Measurements from ENCODE around the gene STOML1.
A peak's percentile ranks its signal among the peaks of the same experiment; 100 is the strongest.
"Not testable (repeated sequence)": the region's sequence is repeated elsewhere in the genome, so short reads cannot be mapped to it uniquely, and the experiment has no call there.

STOML1 gene

DNA sequence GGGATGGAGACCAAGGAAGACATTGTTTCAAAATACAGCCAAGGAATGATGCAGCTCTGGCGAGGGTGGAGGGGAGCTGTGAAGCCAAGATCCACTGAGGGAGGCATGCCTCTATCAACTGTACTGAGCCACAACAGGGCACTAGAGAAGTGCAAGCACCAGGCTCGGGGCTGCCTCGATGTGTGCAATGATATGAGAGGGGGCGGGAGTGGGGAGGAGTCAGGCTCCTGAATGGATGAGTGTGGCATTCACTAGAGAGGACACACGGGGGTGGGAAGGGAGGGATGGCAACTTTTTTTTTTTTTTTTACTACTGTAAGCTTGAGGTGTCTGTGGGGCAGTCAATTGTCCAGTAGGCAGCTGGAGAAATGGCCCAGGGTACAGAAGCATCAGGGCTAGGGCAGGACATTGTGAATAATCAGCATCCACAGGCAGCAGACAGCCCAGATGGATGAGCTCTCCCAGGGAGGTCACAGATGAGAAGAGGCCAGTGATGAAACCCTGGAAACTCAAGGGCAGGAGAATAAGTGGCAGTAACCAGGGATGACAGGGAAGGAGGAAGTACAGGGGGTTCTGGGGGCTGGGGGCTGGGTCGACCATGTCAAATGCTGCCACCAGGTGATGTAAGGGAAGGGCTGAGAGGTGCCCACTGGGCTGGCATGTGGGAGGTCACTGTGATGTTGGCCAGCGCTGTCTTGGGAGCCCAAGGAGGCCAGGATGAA lies 5.9 kb downstream of the STOML1 start:
- no peak for DNase-seq

DNA sequence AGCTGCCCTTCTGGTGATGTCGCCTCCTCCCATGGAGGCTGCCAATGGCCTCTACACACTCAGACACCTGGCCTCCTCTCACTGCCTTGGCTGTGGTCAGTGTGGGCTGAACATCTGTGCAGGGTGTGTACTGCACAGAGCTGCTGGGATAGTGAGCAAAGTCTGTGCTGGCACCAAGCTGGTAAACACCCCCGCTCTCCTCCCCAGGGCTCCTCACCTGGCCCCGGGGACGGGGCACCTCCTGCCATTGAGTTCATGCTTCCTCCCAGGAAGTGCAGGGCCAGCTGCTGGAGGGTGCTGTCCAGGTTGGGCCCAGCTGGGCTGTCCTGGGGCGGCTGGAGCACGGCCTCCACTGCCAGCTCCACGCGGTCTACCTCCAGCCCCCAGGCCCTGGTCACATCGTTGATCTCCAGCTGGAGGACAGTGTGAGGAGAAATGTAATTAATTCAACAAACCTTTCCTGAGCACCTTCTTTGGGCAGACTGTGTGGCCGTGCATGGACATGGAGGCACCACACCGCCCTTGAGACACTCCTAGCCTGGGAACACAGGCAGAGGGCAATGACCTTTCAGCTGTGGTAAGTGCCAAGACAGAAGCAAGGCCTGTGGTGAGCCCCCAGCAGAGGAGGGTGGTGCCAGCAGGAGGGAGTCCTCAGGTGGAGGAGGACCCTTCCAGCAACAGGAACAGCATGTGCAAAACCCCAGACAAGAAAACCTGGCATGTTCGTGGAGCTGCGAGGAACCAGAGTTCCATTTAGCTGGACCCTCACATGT lies 6.8 kb downstream of the STOML1 start:
- no peak for DNase-seq

DNA sequence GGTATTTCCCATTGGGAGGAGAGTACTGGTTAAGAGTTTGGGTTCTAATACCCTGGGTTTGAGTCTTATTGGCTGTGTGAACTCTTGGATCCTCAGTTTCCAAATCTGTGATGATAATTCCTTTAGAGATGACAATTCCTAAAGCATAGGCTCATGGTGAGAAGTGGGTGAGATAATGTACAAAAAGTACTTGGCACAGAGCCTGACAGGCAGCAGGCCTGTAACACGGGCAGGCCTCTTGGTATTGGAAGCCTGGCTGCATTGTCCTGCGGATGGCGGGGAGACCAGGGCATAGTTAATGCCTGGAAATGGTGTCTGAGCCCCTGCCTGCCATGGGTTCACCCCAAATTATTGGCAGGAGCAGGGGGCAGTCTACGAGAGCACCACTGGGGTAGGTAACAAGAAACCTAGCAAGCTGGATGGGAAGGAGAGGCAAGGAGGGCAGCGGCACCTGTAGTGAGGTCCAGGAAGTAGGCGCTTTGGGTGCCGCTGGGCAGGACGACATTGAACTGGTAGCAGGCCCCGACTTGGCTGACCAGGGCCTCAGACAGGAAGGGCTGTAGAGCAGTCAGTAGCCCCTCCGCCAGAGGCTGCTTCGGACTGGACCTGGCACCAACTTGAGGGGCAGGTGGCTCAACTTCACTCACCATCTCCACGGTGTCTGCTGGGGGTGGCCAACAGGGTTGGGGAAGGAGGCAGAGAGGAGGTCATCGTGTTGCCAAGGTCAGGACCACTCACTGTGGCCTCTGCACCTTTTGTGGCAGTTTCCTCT lies 7.7 kb downstream of the STOML1 start:
- DNase-seq: no peak

DNA sequence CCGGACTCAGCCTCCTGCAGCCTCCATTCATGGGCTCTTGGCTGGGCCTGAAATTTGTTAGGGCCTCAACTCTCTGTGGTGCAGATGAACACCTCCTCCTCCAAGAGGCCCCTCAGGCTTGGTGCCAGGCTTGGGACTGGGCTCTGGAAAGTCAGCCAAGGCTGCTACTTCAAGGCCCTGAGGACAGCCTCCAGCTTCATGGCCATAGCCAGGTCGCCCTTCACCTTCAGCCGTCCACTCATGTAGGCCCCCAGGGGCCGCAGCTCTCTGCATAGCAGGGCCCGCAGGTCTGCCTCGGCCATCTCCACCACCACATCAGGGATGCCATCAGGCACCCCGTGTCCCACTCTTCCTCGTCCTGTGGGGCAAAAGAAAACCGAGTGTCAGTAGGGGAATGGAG lies 8.3 kb downstream of the STOML1 start:
- no peak for DNase-seq

DNA sequence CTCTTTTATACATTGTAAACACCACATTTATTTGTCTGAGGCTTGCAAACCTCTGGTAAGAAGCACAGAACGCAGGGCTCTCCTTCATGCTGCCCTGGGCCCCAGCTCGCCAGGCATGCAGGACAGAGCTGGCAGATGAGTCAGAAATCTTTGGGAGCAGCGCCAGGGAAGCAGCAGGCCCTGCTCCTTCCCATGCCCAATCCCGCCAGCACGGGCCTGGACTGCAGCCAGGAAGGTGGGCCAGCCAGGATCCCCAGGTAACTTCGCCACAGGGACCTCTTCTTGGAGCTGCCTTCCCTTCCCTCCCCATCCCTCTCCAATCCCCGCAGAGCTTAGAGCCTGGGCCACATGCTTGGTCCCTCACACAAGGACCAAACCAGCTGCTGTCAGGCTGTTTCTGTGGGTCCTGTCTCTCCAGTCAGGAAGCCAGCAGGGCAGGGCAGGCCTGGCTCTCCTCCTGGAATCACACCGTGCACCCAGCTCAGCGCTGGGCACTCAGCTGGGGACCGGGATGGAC lies 8.8 kb downstream of the STOML1 start:
- no peak for DNase-seq

DNA sequence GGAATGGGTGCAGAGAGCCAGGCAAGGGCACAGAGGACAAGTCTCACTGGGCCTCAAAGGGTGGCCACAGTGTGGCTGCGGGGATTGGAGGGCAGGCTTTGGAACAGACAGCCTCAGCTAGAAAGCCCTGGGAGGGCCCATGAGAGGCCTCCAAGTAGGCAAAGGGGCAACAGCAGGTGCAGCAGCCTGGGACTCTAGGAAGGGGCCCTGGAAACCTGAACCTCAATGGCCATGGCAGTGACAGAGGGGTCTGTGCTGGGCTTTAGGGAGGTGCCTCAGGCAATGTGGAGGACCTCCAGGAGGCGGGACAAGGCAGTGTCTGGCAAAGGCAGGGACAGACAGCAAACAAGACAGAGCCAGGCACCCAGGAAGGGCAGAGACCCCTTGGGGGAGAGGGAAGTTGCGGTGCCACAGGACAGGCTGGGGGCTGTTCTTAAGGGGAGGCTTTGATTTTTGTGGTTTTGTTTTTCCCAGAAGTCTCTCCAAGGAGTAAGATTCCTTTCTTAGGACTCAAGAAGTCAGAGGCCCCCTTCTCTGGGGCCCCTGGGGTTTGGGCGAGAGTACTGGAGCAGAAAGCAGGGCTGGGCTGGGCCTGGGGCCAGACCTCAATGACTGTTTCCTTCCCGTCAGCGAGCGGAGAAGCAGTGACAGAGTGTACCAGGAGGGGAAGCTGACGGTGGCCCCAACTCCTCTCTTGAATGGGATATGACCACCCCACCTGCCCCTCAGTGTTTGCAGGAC lies 9.7 kb downstream of the STOML1 start:
- DNase-seq: no peak

DNA sequence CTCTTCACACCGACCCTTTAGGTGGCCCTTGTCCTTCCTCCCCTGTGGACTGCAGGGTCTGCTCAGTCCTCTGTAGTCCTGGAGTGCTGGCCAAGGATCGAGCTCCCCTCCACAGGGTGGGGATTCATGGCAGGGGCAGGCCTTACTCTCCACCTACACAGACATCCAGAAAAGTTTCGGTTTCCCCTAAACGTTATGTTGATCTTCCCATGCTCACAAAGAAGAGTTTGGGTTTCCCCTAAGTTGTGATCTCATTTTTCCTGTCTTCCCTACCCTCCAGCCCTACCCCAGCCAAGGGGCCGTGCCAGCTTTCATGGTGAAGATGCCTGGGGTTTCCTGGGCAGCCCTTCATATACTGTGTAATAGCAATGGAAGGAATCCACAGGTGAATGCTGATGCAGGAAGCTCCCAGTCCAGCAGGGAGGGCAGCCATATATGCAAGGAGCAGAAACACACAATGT lies 10.3 kb downstream of the STOML1 start:
- no peak for DNase-seq

DNA sequence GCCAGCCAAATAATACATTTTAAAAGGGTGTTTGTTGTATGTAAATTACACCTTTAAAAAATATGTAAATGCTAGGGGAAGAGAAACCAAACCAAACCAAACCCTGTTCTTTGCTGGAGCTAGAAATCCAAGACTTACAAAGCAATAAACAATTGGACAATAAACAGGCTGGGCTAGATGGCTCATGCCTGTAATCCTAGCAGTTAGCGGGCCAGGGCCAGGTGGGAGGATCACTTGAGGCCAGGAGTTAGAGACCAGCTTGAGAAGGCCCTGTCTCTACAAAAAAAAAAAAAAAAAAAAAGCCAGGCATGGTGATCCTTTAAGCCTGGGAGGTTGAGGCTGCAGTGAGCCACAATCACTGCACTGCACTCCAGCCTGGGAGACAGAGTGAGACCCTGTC lies 12.5 kb downstream of the STOML1 start:
- no peak for DNase-seq

DNA sequence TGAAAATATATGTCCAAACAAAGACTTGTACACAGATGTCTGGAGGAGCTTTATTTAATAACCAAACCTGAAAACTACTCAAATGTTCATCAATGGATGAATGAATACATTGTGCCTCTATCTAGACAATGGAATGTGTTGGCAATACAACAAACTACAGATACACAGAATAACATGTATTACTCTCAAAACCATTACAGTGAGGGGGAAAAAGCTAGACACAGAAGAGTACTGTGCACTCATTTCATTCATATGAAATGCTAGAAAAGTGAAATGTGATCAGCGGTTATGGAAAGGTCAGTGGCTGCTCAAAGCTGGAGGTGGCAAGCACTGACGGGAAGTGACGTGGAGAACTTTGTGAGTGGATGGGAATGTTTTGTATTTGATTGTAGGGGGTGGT lies 13.2 kb downstream of the STOML1 start:
- DNase-seq: no peak

DNA sequence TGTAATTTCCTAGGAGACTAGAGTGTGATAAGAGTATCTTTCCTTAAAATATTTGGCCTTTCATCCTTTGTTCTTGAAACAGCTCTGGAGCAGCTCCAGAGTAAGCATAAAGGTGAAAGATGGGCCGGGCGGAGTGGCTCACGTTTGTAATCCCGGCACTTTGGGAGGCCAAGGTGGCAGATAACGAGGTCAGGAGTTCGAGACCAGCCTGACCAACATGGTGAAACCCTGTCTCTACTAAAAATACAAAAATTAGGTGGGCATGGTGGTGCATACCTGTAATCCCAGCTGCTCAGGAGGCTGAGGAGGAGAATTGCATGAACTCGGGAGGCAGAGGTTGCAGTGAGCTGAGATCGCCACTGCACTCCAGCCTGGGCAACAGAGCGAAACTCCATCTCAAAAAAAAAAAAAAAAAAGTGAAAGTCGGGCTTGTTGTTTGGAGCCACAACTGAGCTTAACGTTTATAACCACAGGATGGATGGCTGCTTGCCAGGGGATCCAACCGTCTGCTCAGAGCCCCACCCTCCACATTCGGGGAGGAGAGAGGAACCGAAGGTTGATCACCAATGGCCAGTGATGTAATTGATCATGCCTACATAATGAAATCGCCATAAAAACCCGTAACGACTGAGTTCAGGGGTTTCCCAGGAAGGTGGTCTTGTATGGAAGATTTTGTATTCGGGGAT lies 16.5 kb downstream of the STOML1 start:
- DNase-seq: not testable (repeated sequence)

DNA sequence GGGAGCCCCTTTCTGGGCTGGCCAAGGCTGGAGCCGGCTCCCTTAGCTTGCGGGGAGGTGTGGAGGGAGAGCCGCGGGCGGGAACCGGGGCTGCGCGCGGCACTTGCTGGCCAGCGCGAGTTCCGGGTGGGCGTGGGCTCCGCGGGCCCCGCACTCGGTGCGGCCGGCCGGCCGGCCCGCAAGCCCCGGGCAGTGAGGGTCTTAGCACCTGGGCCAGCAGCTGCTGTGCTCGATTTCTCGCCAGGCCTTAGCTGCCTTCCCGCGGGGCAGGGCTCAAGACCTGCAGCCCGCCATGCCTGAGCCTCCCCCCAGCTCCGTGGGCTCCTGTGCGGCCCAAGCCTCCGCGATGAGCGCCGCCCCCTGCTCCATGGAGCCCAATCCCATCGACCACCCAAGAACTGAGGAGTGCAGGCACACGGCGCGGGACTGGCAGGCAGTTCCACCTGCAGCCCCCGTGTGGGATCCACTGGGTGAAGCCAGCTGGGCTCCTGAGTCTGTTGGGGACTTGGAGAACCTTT lies 18.4 kb downstream of the STOML1 start:
- DNase-seq: not testable (repeated sequence)

DNA sequence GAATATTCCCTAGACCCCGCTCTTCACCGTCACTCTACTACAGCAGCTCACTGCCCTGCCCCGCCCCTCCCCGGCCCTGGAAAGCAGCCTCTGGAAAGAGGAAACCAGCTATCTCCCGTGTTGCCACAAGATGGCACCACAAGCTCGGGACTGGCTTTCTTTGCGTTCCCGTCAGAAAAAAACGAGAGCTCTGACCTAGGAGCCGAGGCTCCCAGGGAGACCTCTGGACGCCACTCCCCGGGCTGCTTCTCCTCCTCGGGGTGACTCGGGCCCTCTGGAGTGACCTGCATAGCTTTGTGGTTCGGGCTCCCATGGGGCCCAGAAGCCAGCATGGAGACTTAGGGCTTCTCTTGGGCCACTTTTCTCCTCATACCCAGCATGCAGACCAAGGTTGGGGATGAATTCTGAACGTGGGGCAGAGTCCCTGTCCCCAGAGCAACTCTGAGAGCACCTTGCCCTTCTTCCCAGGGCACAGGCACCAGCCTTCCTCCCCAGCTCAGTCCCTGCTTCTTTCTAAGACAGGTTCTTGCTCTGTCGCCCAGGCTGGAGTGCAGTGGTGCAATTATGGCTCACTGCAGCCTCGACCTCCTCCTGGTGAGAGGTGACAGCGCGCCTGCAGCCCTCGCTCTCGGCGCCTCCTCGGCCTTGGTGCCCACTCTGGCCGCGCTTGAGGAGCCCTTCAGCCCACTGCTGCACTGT lies 19.0 kb downstream of the STOML1 start:
- peak; percentile 71 for DNase-seq

DNA sequence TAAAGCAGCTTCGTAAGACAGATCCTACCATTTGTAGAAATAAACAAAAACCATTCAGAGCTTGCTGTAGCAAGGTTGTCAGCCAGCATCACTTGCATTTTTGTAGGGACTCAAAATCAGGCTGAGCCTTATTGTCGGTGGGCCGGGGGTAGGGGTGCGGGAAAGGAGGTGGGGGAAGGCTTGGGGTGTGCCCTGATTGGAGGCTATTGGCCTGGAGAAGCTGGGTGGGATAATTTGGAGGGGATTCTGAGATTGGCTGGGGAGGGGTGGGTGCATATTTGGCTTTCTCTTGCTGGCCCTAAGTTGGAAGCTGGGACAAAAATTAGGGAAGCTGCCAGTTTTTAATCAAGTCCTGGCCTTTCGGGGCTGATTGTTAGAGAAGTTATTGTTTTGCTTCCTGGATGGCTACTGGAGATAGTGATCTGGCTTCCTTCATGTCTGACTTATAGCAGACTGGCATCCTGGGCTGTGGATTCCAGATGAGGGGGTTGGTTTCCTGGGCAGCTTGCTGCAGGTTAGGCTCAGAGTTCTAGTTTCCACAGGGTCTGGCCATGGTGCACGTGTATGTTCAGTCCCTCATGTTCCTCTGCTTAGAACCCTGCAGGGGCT lies 22.8 kb downstream of the STOML1 start:
- no peak for DNase-seq

DNA sequence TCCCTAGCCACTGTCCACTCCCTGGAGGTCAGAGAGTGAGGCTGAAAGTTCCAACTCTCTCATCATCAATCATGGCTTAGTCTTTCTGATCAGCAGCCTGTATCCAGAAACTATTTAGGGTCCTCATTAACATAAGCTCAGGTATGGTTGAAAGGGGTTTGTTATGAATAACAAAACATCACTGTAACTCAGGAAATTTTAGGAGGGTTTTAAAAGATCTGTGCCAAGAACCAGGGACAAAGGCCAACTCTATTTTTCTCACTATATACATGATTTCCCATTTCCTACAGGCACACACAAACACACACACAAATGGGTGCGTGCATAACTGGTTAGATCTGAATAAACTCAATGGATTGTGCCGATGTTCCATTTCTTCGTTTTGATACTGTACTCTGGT lies 23.6 kb downstream of the STOML1 start:
- no peak for DNase-seq

DNA sequence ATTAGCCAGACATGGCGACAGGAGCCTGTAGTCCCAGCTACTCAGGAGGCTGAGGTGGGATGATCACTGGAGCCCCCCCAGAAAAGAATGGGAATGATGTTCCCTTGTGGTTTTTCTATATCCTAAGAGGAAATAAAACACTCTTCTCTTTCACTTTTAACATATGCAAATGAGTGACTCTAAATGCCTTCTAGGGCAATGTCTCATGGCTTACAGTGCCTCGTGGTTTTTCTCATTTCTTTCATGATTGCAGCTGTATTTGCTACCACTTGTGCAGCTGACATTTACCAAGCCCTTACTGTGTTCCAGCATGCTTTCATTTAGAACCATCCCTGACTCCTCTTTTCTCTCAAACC lies 26.4 kb downstream of the STOML1 start:
- no peak for DNase-seq

DNA sequence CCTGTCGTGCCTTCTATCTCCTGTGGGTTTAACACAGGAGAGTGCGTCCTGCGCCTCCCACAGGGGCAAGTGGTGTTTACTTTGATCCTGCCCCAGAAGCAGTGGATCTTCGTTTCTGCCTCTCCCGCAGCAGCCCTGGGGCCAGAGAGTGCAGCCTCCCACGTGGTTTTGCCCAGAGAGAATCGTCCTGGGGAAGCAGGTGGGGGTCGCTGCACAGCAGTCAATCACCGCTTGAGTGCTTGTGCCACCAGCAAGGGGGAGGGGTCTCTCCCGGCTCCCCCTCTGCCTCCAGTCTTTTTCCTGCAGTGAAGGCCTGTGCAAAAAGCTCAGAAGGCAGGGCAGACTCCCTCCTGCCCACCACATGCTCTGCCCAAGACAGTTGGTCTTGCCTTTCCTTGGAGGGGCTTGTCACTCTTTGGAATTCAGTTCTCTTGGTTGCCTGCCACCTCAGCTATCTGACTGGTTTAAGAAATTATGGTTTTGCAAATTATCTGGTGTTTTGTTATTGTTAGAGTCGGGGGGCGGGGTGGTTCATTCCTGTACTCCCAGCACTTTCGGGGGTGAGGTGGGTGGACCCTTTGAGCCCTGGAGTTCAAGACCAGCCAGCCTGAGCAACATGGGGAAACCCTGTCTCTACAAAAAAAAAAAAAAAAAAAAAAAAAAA lies 26.9 kb downstream of the STOML1 start:
- peak; percentile 65 for DNase-seq

DNA sequence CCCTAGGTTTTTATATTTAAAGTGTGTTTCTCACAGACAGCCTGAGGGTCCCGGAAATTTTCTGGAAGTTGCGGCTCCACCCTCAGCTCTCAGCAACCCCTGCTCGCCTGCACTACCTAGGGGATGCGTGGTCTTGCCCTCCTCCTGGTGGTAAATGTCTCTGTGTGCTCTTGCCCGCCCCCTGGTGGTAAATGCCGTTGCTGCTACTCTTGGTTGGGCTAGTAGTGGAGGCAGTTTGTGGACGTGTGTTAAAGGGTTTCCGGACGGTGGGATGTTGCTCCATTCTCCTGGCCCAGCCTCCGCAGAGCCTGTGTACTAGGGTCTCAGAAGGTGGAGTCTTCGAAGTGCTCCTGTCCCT lies 27.4 kb downstream of the STOML1 start:
- DNase-seq: peak; percentile 78

DNA sequence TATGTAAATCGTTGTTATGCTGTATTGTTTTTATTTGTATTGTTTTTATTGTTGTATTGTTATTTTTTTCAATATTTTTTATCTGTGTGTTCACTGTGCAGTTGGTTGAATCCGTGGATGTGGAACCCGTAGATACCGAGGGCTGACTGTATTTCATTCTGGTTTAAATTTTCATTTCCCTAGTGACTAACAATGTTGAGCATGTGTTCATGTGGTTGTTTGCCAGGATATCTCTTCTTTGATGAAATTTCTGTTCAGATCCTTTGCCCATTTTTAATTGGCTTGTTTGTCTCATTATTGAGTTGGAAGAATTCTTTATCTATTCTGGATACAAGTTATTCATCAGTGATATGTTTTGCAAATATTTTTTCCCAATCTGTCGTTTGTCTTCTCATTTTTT lies 29.7 kb downstream of the STOML1 start:
- no peak for DNase-seq

DNA sequence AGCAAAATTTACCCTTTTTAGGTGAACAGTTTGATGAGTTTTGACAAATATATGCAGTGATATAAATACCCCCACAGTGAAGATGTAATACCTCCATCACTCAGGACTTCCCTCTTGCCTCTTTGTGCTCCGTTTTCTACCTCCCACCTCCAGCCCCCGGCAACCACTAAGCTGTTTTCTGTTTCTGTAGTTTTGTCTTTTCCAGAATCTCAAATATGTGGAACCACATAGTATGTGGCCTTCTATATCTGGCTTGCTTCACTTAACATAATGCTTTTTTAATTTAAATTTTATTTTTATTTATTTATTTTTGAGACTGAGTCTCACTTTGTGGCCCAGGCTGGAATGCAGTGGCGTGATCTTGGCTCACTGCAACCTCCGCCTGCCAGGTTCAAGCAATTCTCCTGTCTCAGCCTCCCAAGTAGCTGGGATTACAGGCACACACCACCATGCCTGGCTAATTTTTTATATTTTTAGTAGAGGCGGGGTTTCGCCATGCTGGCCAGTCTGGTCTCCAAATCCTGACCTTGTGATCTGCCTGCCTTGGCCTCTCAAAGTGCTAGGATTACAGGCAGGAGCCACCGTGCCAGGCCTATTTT lies 31.5 kb downstream of the STOML1 start:
- DNase-seq: not testable (repeated sequence)

DNA sequence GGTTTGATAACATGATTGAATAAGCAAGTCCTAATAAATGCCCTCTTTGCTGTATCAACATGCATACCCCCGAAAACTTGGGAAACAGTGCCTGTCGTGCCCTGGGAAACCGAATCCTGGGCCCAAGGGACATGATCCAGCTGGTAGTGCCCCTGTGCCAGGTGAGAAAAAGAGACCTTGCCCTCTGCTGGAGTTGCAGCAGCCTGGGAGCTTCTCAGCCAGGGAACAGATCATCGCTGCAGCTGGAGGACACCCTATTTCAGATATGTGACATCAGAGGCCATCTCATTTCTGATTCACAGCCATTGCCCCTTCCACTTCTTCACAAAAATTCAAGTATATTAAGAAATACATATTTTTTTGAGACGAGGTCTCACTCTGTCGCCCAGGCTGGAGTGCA lies 32.3 kb downstream of the STOML1 start:
- DNase-seq: no peak
